GM21723 (cell line): ENCODE results near the gene UBE2E2.

Experiments used
- ATAC-seq: cut with Tn5 transposase; IDR thresholded peaks from one replicate; pipeline ENCODE4 v1.9.1; 2021; ENCODE audit warnings: mild to moderate bottlenecking, moderate library complexity; ENCODE audit not compliant: unreplicated experiment

The UBE2E2 gene

DNA sequence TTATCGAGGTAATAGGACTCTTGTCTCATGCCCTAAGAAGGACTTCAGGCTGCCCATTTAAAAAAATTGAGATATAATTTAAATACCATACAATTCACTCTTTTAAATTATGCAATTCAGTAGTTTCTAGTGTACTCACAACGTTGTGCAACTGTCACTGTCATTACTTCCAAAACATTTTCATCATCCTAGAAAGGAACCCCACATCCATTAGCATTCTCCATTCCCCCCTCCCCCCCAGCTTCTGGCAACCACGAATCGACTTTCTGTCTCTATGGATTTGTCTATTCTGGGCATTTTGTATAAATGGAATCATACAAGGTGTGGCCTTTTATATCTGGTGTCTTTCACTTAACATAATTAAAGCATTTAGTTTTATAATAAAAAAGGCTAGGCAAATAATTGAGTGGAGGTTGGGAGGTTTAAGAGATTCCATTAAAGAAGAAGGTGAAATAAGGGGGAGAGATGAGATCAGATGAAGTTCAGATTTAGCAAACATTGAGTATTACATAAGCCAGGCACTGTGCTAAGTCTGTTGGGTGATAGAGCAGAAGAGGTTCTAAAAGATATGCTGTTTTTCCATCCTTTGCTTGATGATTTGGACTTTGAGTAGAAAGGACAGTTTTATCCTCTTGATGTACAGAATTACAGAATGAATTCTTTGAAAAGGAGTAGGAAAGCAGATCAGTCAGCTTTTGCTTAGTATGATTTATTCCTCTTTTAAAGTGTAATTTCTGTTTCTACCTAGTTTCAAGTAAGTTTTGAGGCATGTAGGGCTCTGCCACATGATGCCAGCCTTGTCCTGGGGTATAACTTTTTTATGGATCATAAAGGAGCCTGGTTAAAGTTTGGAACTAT, 36.3 kb downstream of the UBE2E2 start:
- no peak for ATAC-seq

GRCh38 chr3:23240171-23240785, 37.2 kb downstream of the UBE2E2 start:
- no peak for ATAC-seq

GRCh38 chr3:23241256-23241655, 38.1 kb downstream of the UBE2E2 start:
- no peak for ATAC-seq

- ATAC-seq: no peak
These were observed 39.0 kb downstream of the UBE2E2 start for GRCh38 chr3:23242106-23242505.

- no peak for ATAC-seq
These were observed 41.4 kb downstream of the UBE2E2 start for GRCh38 chr3:23244324-23245041.

DNA sequence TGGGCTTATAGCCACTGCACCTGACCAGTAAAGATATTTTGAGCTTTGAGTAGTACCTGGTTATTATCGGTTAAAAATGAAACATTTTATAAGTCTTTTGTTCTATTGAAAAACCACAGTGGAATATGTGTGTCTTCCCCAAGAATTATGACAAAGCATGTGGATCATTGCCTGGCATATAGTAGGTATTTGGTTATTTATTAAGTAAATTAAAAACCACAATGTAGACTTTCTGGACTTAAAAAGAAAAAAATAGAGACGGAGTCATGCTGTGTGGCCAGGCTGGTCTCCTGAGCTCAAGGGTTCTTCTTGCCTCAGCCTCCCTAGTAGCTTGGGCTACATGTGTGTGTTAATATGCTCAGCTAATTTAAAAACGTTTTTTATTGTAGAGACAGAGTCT, 43.5 kb downstream of the UBE2E2 start:
- ATAC-seq: no peak

DNA sequence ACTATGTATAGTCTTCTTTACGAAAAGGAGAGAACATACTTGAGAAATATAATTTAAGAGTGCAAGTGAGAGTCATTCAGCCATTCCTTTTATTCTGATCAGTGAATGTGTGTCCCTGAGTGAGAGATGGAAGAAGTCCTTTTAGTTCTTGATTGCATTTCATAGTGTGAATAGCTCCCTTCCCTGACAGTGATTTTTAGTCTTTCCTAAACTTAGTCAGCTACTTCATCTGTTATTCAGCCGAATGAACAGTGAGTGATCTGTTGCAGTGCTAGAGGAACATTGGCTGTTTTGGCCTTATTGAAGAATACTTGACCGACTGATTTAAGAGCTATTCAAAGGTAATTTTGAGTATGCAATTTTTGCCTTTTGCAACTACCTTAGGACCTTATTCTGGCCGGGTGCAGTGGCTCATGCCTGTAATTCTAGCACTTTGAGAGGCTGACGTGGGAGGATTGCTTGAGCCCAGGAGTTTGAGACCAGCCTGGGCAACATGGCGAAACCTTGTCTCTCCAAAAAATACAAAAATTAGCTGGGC, 45.5 kb downstream of the UBE2E2 start:
- no peak for ATAC-seq

DNA sequence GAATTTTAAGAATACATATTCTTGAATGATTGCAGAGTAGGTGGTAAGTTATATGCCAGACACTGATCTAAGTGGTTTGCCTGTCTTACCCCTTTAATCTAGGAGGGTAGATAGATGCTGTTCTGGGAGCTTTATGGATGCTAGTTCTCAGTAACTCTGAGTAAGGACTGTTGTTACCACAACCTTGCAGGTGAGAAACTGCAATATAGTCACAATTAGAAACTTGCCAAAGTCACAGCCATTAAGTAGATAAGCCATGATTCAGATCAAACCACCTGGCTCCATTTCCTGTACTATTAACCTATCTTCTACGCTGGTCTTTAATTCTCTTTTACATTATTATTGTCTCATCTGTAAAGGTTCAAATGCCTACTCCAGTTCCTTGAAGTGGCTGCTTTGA, 46.8 kb downstream of the UBE2E2 start:
- ATAC-seq: no peak

- no peak for ATAC-seq
These were observed 49.0 kb downstream of the UBE2E2 start for GRCh38 chr3:23252122-23252521.

DNA sequence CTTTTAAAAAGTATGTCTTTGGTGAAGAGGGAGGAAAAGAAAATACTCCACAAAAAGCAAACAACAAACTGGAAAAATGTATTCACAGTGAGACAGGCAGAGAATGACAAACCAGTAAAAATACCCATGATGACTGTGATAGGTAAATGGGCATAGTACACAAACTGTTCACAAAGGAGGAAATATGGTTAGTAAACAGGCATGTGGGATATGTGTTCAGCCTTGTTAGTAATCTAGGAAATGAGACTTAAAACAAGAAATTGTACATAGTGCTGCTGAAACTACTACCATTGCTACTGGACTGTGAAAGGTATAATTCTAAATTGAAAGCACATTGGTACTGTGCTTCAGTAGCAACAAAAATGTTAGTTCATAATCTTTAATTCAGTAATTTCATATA, 50.1 kb downstream of the UBE2E2 start:
- peak; percentile 78 for ATAC-seq

DNA sequence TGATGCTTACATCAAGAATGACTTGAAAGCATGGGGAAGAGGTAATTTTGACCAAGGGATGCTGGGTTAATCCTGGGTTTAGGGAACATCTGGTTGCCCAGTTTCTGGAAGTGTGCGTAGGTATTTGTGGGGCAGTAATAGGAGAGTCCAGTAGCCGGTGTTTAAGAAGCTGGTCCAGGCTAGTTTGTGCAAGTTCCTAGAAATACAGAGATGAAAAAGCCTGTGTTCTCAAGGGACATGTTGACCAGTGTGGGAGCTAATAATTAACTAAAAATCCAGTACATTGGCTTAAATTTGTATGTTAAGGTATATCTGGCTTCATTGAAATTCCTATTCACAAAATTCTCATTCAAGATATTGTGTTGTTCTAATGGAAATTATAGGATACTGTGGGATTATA, 51.2 kb downstream of the UBE2E2 start:
- no peak for ATAC-seq

DNA sequence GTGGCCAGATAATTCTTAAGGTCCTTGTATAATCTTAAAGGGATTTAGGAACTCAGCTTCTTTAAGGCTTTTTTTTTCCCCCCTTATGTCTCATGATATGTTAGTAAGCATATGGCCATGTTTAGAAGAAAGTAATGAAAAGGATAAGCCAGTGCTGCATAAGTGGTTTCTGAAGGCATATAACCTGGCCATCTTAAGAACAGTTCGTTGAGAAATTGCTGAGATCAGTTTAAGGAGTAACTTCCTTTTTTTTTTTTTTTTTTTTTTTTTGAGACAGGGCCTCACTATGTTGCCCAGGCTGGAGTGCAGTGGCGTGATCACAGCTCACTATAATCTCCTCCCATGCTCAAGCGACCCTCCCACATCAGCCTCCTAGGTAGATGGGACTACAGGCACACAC, 51.7 kb downstream of the UBE2E2 start:
- ATAC-seq: no peak

DNA sequence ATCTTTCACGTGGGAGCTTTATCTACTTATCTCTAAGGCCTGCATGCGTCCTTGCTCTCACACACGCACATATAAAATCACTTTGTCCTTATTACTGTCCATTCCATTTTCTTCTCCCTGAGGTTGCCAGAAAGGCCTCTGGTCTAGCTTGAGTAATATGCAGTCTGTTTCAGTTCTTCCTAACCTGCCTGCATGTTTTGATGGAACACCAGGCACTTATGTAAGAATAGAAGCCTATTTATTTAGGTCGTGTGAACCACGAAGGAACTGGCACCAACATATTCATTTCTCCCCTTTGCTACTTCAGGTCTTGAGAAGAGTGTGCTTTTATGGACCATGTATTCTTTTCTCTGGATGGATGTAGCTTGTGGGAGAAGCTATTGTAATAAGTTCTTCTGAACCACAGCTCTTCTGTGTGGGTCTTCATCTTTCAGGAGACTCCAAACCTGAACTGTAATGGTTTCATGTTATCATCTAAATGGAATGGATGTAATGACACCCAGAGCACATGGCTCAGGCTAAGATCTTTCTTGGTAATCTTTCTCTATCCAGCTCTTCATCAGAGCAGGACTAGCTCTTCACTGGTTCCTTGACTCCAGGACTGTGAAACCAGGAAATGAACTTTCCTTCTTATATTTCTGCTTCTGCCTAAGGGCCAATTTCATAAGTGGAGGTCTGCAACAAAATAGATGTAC, 53.8 kb downstream of the UBE2E2 start:
- no peak for ATAC-seq

- ATAC-seq: no peak
These were observed 55.0 kb downstream of the UBE2E2 start for GRCh38 chr3:23258110-23258509.

DNA sequence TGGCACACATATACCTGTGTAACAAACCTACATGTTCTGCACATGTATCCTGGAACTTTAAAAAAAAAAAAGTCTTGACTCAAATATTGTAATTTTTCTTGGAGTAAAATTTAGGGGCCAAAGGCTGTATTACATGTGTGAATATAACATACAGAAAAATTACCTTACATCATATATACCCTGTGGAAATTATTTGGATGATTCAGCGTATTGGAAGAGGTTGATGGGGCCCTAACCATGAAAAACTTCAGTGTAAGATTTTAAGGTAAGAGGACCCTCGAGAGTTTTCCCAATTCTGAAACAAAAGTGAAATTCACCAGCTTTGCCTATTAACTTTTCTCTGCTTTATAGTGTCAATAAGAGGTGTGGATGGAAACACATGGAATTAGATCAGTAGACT, 56.4 kb downstream of the UBE2E2 start:
- ATAC-seq: no peak

DNA sequence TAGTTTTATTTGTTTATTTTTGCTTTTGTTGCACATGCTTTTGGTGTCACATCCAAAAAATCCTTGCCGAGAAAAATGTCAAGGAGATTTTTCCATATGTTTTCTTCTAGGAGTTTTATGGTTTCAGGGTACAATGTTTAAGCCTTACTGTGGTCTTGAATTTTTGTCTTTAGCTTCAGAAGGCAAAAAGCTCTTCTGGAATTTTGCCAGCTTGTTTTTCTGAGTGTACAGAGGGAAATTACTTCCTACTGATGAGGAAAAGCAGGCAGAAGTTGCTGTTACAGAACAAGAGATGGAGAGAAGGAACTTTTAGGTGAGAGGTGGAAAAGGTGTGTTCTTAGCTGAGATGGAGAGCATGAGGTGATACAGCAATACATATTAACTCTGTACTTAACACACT, 59.6 kb downstream of the UBE2E2 start:
- ATAC-seq: no peak

DNA sequence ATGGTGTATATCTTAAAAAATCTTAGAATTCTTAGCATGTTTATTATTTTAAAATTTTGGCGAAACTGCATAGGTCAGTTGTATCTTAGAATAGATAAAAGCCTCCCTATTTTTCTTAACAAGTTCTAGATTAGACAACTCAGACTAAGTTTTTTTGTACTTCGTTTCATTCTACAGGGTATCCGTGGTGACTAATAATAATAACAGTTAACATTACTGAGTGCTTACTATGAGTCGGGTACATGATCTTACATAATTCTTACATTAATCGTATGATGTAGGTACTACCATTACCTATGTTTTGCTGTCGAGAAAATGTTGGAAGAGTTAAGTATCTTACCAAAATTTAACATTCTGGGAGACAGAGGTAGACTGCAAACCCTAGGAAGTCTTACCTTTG, 60.7 kb downstream of the UBE2E2 start:
- no peak for ATAC-seq

- no peak for ATAC-seq
These were observed 61.3 kb downstream of the UBE2E2 start for GRCh38 chr3:23264413-23264812.

GRCh38 chr3:23270423-23270822, 67.3 kb downstream of the UBE2E2 start:
- ATAC-seq: no peak

DNA sequence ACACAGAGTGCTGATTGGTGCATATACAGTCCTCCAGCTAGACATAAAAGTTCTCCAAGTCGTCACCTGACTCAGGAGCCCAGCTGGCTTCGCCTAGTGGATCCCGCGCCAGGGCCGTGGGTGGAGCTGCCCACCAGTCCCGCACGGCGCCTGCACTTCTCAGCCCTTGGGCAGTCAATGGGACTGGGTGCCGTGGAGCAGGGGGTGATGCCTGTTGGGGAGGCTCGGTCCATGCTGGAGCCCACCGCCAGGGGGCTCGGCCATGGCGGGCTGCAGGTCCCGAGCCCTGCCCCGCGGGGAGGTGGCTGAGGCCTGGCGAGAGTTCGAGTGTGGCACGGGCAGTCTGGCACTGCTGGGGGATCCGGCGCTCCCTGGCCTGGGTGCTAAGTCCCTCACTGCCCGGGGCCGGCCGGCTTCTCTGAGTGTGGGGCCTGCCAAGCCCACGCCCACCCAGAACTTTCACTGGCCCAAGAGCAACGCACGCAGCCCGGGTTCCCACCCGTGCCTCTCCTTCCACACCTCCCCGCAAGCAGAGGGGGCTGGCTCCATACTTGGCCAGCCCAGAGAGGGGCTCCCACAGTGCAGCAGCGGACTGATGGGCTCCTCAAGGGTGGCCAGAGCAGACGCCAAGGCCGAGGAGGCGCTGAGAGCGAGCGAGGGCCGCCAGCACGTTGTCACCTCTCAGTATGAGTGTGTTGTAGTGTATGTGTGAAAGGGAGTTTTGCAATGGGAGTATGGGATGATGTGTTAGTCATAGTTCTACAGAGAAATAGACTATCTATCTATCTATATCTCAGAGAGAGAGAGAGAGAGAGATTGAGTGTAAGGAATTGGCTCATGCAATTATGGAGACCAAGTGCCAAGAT, 69.0 kb downstream of the UBE2E2 start:
- no peak for ATAC-seq
